ENCODE measurements around the gene CLEC4F. TPM values are rescaled to one million over a fixed set of nuclear protein-coding genes. Genes with fewer than 3 reads are reported as not detected.

Gene CLEC4F
- total RNA-seq, 1 experiment from 2014 or later = not detected

DNA sequence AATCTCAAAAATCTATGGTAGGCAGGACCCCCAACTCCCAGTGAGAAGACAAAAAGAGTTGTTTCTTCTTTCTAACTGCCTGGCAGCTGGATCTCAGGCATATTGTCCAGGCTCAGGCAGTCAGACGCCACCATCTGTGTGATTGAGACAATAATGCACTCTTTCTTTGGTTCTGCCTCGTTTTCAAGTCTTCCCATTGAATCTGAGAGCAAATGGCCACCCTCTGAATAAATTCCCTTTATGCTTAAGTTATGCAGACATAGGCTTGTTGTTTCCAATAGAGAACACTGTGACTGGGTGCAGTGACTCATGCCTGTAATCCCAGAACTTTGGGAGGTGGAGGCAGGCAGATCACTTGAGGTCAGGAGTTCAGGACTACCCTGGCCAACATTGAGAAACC lies 30.5 kb upstream of the CLEC4F start:
- no peak overlapping the region for H4K5ac ChIP-seq (ENCODE audit: insufficient read length, low read depth, low read length)
- H3K18ac ChIP-seq (ENCODE audit: insufficient read length, low read depth, low read length) = no peak overlapping the region
- WGBS (ENCODE audit: extremely low coverage, insufficient read length, low lambda C conversion rate) = no CpG with 5 or more reads among the region's 2 CpGs
- no peak overlapping the region for H2BK5ac ChIP-seq (ENCODE audit: insufficient read length, low read length)
- no peaks in the 10 kb centered on the region for H3K4me1 ChIP-seq (ENCODE audit: insufficient read depth, low read length)
- no peak overlapping the region for H3K14ac ChIP-seq (ENCODE audit: insufficient read depth, low read length)
- no peak overlapping the region for H2BK12ac ChIP-seq (ENCODE audit: insufficient read length, low read depth, low read length)
- no peaks in the 10 kb centered on the region for H3K79me1 ChIP-seq (ENCODE audit: insufficient read depth, low read depth, low read length, poor library complexity, severe bottlenecking)
- Mint-ChIP-seq H3K4me1 (peaks cover 0 to 8% of the 10 kb centered on the region in 2 experiments; a peak in 3 of 4 replicates), H3K27ac (no peak overlapping the region), H3K4me3 (no peak overlapping the region), H3K27me3 (ENCODE audit: low read depth) (peaks cover 51% of the 10 kb centered on the region), H3K9me3 (no peaks in the 10 kb centered on the region; a peak in 2 of 5 replicates), H3K36me3 (ENCODE audit: insufficient read depth in 1 of 3, low read depth in 3 of 3) (no peaks in the 10 kb centered on the region)
- no peak overlapping the region for H2AFZ ChIP-seq (ENCODE audit: low read length)
- no peaks in the 10 kb centered on the region for H4K20me1 ChIP-seq (ENCODE audit: control insufficient read depth, insufficient read depth, insufficient read length)
- H2BK120ac ChIP-seq (ENCODE audit: low read depth, low read length, poor library complexity, severe bottlenecking) = no peak overlapping the region
- H2AK5ac ChIP-seq (ENCODE audit: insufficient read length, low read length) = no peak overlapping the region
- no peak overlapping the region for H3K4ac ChIP-seq (ENCODE audit: low read depth, low read length)
- H3K9me3 ChIP-seq (ENCODE audit: control insufficient read depth, low read depth, low read length) = no peaks in the 10 kb centered on the region
- H3T11ph ChIP-seq (ENCODE audit: low read length) = no peak overlapping the region
- H3K4me2 ChIP-seq (ENCODE audit: insufficient read depth, insufficient read length, low read length) = no peak overlapping the region
- H2BK15ac ChIP-seq (ENCODE audit: low read depth, low read length) = no peak overlapping the region
- H4K8ac ChIP-seq (replicated peaks; ENCODE audit: insufficient read length, low read depth, low read length) = no peak overlapping the region
- no peaks in the 10 kb centered on the region for H3K79me2 ChIP-seq (ENCODE audit: insufficient read depth, low read length)
- no peak overlapping the region for H3K9ac ChIP-seq (ENCODE audit: extremely low read depth, insufficient read length, low read length)
- H4K91ac ChIP-seq (ENCODE audit: insufficient read length, low read depth, low read length) = no peak overlapping the region
- no peaks in the 10 kb centered on the region for H3K27me3 ChIP-seq (ENCODE audit: insufficient read depth, low read length)
- no peak for DNase-seq
- H3K23ac ChIP-seq (ENCODE audit: insufficient read length, low read depth, low read length) = no peak overlapping the region
- no peak overlapping the region for H2BK20ac ChIP-seq (ENCODE audit: low read depth, low read length, poor library complexity, severe bottlenecking)
- H3K23me2 ChIP-seq (ENCODE audit: insufficient read length, low read depth, low read length, poor library complexity, severe bottlenecking) = no peaks in the 10 kb centered on the region
- TF ChIP-seq, protein P1, sequence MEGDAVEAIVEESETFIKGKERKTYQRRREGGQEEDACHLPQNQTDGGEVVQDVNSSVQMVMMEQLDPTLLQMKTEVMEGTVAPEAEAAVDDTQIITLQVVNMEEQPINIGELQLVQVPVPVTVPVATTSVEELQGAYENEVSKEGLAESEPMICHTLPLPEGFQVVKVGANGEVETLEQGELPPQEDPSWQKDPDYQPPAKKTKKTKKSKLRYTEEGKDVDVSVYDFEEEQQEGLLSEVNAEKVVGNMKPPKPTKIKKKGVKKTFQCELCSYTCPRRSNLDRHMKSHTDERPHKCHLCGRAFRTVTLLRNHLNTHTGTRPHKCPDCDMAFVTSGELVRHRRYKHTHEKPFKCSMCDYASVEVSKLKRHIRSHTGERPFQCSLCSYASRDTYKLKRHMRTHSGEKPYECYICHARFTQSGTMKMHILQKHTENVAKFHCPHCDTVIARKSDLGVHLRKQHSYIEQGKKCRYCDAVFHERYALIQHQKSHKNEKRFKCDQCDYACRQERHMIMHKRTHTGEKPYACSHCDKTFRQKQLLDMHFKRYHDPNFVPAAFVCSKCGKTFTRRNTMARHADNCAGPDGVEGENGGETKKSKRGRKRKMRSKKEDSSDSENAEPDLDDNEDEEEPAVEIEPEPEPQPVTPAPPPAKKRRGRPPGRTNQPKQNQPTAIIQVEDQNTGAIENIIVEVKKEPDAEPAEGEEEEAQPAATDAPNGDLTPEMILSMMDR (conservative IDR thresholded peaks at IDR 0.05) = no peak
- H3K27ac ChIP-seq (ENCODE audit: insufficient read length, low read depth, low read length) = no peak overlapping the region
- no peak overlapping the region for H3K56ac ChIP-seq (ENCODE audit: insufficient read length, low read depth, low read length)
